Superior temporal gyrus (tissue), 1 donor: ENCODE data around the gene NFYC.
"Not testable (repeated sequence)": the region's sequence is repeated elsewhere in the genome, so short reads cannot be mapped to it uniquely, and the experiment has no call there.

Source experiments
- DNase-seq: peaks from one replicate; pipeline ENCODE4 v3.0.0-alpha.2; 2016; ENCODE audit errors: extremely low spot score

Gene NFYC

DNA sequence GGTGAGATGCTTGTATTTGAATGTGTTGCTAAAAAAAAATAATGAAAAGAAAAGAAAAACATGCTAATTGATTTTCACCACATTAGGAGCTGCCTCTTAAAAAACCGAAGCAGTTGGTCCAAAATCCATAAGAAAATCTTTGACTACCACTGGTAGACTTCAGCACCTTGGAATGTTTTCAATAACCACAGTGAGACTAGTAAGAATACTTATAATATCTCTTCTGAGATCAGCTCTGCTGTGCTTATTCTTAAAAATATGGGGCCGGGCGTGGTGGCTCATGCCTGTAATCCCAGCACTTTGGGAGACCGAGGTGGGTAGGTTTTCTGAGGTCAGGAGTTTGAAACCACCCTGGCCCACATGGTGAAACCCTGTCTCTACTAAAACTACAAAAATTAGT lies 15.1 kb downstream of the NFYC start:
- DNase-seq, result no peak

DNA sequence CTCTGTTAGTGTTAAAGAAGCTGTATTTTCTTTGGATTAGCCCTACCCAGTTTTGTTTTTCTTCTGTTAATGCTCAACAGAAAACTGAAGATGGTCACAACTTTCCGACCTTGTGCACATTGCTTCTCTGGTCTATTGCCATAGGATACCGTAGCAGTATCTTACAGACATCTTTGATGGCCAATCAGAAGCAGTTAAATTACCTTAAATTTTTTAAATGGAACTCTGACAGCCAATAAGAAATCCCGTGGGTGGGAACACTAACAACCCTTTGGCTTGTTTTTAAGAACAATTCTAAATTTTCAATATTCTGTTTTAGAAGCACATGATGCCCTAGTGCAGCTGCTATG lies 17.2 kb downstream of the NFYC start:
- DNase-seq, result no peak

DNA sequence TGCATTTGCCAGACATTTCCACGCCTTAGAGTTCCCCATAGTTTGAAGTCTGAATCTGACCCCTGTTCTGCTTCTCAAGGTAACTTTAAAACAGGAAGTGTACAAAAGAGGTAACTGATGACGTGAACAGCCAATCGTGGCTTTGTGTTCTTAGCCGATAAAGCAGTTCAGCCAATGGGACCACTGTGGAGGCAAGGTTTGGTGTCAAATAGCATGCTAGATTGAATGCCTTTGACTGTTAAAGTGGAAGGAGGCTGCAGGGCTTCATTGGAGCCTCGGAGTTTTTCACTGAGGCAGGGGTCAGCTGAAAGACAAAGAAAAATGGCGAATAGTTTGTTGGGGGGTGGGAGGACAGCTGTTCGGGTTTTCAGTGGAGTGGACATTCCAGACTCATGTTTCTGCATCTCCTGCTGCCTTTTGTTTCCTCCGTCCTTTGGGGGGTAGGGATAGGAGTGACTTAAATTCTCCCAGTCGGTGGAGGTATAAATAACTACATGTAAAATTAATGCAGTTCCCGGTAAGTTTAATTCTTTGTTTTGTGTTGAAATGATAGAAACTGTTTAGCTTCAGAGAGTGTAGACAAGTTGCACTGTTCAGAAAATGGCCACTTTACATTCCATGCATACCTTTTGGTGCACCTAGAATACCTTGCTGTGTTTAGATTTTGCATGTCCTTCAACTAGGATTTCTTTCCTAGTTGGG lies 17.7 kb downstream of the NFYC start:
- peak; percentile 97 for DNase-seq

DNA sequence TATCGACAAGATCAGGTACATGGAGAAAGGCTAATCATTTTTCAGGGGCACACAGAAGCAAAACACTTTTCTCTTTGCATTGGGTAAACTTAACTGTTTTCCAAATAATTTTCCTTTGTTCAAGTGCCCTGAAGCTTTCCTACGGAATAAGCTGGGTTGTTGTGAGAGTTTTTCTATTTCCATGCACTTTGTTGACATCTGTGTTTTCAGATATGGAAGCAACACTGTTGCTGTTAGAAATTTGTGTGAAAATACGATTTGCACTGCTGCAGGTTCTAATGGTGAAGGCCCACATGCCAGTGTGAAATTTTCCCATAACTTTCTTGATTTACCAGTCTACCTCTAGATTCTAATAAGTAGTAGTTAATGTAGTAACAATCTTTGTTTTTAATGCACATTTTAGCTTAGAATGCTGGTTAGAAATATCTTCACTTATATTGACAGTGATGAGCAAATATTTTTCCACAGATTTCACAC lies 18.3 kb downstream of the NFYC start:
- DNase-seq, result peak; percentile 57

DNA sequence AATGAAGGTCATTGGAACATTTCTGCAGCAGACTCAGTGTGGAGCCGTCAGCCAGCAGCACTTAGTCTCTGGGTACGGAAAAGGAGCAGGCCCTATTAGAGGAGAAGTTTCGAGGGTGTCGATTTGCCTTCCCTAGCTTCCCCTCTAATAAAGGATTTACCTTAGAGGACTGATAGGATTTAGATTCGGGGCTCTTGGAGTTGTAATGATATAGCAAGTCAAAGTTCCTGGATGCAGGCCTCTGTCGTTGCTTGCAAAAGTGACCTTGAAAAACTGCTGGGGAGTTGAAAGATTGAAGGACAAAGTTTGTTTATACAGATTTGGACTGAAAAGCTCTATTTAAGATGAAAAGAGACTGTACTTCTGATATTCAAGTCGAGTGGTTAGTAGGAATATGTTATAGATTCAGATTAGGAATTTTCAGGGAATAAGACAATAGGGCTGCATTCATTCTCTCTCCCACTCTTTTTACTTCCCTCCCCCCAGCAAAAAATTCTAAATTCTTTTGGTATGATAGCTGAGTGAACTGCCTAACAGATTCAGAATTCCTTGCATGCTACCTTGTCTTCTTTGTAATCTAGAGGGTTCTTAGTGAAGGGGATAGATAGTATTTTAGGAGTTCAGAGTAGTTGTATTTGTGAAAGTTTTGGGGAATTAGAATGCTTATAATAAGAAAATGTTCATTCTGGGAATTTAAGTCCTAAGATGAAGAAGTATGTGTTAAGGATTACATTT lies 19.2 kb downstream of the NFYC start:
- peak; percentile 60 for DNase-seq

DNA sequence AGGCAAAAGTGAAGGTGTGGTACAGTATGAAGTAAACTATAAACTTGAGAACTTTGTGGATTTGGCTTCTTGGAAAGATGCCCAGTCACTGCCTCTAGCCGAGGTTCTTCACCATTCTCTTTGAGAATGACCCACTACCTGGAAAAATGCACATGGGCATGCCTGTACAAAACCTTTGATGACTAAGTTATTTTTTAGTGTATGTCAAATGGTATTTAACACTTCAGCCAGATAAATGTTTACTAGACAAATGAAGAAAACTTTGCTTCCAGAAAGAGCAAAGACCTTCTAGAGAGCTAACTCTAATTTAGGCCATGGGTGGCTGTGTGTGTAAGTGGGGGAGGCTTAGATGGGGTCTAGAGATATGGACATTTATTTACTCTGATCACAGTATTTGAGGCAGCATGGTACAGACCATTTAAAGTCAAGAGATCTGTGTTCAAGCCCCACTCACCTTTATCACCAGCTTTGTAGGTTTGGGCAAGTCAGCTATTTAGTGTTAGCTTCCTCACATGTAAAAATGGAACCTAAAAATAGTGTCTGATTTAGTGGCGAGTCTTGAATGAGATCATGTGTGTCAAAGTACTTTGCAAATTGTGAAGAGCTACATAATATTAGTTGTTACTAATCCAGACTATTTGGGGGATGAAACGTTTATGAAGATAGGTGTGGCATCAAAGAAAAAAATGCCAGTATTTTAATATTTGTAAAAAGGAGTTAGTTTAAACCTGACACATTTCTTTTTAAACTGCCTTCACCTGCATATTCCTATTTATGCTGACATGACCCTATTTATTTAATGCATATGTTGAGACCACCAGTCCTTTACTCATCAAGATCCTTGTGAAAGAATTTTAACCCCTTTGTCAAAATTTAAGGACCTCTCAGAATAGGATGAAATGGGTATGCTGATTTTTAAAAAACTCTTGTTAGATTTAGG lies 20.2 kb downstream of the NFYC start:
- DNase-seq, result no peak

DNA sequence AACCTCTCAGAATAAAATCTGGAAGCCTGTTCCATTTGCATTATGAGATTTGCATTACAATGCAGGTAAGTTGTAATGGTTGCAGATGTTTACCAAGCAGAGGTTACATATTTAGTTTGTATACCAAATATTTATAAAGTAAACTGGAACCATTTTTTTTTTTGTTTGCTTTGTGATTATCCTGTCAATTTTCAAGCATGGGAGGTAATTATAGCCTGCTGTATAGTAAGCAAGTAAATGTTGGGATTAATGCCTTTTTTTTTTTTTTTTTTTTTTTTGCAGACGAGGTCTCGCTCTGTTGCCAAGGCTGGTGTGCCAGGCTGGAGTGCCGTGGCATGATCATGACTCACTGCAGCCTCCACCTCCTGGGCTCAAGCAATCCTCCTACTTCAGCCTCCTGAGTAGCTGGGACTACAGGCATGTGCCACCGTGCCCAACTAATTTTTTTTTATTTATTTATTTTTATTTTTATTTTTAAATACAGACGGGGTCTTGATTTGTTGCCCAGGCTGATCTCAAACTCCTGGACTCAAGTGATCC lies 21.0 kb downstream of the NFYC start:
- no peak for DNase-seq

DNA sequence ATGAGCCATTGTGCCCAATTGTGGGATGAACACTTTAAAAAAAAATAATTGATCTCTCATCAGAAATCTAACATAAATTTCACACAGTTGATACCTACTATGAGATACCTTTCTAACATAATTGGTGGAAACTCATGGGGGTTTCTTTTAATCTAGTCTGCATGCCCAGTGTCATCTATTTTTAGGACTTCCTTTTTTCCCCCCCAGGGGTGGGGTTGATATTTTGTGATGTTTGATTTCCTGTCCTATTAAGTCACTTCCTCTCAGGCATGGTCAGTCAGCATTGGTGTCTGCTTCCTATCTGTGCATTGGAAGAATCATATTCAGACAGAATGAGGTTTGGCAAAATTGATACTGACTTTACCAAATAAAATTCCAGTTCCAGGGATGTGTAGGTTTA lies 21.5 kb downstream of the NFYC start:
- no peak for DNase-seq

DNA sequence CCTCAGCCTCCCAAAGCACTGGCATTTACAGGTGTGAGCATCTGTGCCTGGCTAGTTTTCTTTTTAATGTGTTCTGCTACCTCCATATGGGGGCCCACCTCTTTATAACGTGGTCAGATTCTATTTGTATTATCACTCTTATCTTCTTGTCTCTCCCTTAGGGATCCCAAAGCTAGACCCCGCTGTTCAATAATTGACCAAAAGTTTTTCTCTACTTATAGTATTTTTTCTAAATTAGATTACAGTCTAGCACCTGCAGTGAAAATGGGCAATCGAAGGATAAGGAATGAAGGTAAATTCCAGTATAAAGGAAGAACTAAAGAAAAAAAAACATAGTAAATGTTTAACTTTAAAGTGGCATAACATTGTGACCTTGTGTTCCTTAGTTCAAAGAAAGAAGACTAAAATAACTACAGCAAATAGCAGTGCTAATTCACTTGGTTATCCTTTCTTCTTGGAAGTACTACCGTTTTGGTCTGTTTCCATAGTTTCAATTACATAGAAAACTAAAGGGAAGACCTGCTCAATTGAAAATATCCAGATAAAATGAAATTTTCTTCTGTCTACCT lies 24.1 kb downstream of the NFYC start:
- no peak for DNase-seq

DNA sequence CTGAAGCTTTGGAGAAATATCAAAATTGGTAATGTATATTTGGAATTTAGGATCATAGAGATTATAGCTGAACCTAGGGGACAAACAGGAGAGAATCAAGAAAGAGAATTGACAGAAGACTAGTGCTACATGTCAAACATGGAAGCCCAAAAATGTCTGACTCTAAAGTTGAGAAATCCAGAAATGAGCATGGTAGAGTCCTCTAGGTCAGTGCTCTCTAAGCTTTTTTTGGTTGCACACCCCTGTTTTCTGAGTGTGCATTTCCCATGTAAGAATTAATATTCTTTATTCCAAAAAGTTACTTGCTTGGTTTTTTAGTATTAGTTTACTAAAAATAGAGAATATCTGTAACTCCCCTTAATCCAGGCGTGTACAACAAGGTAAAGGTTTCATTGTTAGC lies 25.6 kb downstream of the NFYC start:
- DNase-seq, result no peak

DNA sequence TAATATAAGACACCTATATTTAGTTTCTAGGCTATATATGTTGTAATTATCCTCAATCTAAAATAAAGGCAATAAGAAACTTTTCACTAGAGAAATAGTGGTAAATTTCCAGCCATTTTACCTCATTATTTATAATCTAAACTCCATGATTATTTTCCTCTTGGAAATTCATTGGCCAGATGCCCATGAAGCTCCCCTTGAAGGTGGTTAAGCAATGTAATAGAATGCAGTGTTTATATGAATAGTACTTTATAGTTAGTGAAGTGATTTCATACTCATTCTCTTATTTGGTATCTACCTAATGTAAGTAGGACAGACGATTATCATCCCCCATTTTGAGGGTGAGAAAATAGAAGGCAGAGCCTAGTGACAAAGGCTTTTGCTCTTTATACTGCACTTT lies 26.5 kb downstream of the NFYC start:
- DNase-seq, result no peak

DNA sequence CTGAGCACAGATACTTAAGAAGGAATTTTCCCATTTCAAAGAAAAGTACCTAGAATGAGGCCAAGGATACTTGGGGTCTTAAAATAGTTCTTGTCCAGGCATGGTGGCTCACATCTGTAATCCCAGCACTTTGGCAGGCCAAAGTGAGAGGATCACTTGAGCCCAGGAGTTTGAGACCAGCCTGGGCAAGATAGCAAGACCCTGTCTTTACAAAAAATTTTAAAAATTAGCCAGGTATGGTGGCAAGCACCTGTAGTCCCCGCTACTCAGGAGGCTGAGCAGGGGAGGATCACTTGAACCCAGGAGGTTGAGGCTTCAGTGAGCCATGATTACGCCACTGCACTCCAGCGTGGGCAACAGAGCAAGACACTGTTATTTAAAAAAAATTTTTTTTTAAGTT lies 29.0 kb downstream of the NFYC start:
- DNase-seq, result no peak

DNA sequence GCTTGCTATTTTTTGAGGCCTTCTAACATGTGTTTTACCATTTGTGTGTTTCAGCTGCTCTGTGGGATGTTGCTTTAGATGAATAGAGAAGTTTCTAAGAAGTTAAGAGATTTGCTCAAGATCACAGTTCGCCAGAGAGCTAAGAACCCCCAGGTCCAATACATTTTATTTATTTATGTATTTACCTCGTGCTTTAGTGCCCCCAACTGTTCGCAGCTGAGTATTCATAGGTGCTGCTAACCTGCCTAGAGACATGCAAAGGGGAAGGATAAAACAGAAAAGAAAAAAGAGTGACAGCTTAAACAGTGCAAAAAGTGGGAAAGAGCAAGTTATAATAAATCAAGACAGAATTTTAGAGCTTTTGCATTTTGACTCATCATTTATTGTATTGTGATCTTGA lies 31.1 kb downstream of the NFYC start:
- no peak for DNase-seq

DNA sequence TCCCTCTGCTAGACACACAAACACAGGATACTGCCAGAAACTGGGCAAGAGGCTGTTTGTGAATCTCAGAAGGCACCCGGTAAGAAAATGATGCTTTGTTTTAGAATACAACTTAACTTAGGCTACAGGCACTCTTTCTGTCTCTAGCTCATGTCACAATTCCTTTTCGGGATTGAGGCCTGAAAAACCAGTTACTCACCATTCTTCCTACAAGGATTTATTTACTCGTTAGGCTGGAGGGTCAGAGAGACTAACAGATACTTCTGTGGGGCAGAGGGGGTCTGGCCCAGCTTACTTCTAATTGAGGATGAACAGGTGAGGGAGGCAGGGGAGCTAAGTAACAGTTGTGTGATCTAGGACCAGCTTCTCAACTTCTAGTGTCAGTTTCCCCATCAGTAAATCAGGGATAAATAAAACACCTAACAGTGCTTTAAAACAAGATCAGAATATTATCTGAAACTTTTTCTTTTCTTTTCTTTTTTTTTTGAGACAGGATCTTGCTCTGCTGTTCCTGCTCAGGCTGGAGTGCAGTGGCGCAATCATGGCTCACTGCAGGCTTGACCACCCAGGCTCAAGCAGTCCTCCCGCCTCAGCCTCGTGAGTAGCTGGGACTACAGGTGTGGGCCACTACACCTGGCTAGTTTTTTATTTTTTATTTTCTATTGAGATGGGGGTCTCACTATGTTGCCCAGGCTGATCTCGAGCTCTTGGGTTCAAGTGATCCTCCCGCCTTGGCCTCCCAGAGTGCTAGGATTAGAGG lies 31.9 kb downstream of the NFYC start:
- no peak for DNase-seq

DNA sequence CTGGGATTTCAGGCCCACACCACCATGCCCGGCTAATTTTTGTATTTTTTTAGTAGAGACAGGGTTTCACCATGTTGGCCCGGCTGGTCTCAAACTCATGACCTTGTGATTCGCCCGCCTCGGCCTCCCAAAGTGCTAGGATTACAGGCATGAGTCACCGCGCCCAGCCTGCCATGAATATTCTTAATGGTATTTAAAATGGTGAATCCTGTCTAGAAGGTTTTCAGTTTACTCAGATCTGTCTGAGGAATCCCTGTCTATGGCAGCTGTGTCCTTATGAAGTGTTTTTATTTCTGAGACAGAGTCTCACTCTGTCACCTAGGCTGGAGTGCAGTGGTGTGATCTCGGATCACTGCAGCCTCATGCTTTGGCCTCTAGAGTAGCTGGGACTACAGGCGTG lies 36.2 kb downstream of the NFYC start:
- not testable (repeated sequence) for DNase-seq

DNA sequence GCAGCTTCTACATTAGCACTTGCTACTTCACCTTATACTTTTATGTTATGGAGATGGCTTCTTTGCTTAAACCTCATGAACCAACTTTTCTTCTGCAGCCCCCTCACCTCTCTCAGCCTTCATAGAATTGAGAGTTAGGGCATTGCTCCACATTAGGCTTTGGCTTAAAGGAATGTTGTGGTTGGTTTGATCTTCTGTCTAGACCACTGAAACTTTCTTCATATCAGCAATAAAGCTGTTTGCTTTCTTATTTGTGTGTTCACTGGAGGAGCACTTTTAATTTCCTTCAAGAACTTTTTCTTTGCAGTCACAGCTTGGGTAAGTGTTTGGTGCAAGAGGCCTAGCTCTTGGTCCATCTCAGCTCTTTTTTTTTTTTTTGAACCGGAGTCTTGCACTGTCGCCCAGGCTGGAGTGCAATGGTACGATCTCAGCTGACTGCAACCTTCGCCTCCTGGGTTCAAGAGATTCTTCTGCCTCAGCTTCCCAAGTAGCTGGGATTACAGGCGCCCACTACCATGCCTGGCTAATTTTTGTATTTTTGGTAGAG lies 37.9 kb downstream of the NFYC start:
- not testable (repeated sequence) for DNase-seq

DNA sequence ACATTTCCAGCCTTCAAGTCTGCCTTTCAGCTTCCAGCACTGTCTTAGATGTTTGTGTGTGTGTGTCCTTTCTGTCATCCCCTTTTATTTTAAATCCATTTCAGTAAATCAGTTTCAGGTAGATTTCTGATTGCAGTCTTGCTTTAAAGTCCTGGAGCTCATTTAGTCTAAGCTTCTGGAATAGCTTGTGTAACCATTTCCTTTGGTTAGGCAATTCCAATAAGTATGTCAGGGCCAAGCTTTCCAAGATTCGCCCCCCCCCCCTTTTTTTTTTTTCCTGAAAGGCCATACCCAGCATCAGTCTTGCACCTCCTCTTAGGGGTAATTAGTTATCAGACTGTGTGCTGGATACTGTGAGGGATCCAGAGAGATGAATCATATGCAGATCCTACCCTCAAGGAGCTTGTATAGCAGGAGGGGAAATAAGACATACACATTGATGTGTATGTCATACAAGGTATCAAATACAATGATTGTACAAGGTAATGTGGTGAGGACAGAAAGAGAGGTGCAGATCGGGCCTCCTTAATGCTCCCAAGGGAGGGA lies 41.3 kb downstream of the NFYC start:
- no peak for DNase-seq

DNA sequence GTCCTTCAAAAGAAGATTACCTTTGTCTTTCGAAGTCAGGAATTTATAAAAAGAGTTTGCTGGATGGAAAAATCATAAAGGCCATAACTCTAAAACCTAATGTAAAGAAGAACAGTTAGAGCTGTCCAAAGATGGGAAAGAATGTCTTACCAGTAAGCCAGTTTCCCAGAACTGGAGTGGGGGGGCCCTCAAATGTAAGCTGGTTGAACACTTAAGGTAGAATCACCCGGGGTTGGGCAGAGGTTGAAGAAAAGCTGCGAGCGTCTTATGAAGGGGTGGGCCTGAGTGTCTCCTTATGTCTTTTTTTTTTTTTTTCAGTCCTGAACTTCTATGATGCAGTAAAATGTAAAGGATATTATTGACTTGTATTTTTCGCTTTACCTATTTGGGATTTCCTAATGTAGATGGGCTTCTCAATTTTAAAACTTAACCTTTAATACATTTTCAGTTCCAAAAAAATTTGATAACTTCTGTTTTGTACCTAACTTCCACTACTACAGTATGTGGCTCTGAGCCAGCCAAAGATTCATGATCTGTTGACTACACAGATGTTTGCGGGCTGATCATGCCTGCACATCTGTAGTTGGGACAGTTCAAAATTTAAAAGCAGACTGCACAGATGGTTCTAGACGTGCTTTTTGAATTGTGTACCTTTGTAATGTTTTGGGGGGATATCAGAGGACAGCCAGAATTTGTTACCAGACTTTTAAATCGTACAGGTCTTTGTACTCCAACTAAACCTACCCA lies 43.6 kb downstream of the NFYC start:
- DNase-seq, result no peak

DNA sequence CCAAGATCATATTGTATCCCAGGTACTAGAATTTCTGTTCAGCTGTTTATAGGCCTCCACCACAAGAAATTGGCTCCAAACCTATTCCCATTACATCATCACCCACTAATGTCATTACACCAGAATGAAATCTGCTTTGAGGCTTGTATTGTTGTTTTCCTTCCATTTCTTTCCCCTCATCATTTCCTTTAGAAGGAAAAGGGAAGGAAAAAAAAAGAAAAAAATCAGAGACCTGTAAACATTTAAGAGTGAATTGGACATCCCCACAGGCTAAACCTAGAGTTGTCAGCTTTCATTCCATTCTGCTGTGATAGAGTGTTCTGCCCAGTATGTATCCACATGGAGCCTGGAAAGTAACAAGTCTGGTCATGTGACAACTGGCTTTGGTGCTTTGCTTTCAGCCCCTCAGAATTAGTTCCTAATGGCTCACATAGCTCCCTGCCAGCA lies 44.6 kb downstream of the NFYC start:
- DNase-seq, result no peak

DNA sequence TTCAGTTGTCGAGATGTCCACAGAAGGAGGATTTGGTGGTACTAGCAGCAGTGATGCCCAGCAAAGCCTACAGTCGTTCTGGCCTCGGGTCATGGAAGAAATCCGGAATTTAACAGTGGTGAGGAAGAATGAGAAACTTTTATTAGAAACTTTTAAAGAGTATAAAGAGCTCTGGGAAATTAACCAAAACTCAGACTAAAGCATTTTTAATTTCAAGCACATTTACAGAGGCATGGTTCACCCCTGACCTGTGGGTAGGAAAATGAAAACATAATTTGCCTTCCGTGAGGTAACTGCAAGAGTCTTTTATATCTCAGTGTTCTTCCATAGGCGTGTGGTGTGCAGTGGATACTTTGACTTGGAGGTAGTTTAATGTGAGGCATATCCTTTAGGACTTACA lies 47.3 kb downstream of the NFYC start:
- DNase-seq, result no peak
